HG02981 (cell line): Measurements from ENCODE around the gene TARDBP.
"Not testable (repeated sequence)": the region's sequence is repeated elsewhere in the genome, so short reads cannot be mapped to it uniquely, and the experiment has no call there.

Experiments
- ATAC-seq: cut with Tn5 transposase; IDR thresholded peaks from one replicate; pipeline ENCODE4 v1.9.1; 2021; ENCODE audit warnings: mild to moderate bottlenecking, moderate library complexity; ENCODE audit not compliant: unreplicated experiment

The TARDBP gene

GRCh38 chr1:11041048-11041447 lies 28.6 kb downstream of the TARDBP start:
- ATAC-seq = no peak

GRCh38 chr1:11042065-11042464 lies 29.6 kb downstream of the TARDBP start:
- no peak for ATAC-seq

GRCh38 chr1:11042995-11043874 lies 30.8 kb downstream of the TARDBP start:
- ATAC-seq = no peak

- no peak for ATAC-seq
Measured at GRCh38 chr1:11044086-11044848, 31.8 kb downstream of the TARDBP start.

- no peak for ATAC-seq
Measured at GRCh38 chr1:11044849-11045427, 32.5 kb downstream of the TARDBP start.

- no peak for ATAC-seq
Measured at GRCh38 chr1:11045428-11046269, 33.2 kb downstream of the TARDBP start.

- ATAC-seq = no peak
Measured at GRCh38 chr1:11046270-11046566, 33.8 kb downstream of the TARDBP start.

GRCh38 chr1:11046625-11047365 lies 34.3 kb downstream of the TARDBP start, which contains the start of gene MASP2:
Gene MASP2 (minus strand): TSS chr1:11047239. CDS start chr1:11047207, 32 bp downstream.
- no peak for ATAC-seq

GRCh38 chr1:11051121-11051520 lies 38.7 kb downstream of the TARDBP start:
- not testable (repeated sequence) for ATAC-seq

GRCh38 chr1:11051781-11052511 lies 39.5 kb downstream of the TARDBP start:
- ATAC-seq = no peak

- ATAC-seq = no peak
Measured at GRCh38 chr1:11052839-11053757, 40.6 kb downstream of the TARDBP start.

- no peak for ATAC-seq
Measured at GRCh38 chr1:11053758-11054137, 41.3 kb downstream of the TARDBP start.

- ATAC-seq = no peak
Measured at GRCh38 chr1:11054181-11054580, 41.7 kb downstream of the TARDBP start.

- ATAC-seq = no peak
Measured at GRCh38 chr1:11054666-11055065, 42.2 kb downstream of the TARDBP start.

- ATAC-seq = no peak
Measured at GRCh38 chr1:11055676-11056075, 43.2 kb downstream of the TARDBP start.

GRCh38 chr1:11056504-11056903 lies 44.0 kb downstream of the TARDBP start:
- no peak for ATAC-seq

- no peak for ATAC-seq
Measured at GRCh38 chr1:11057477-11057876, 45.0 kb downstream of the TARDBP start.

- no peak for ATAC-seq
Measured at GRCh38 chr1:11058026-11058425, 45.6 kb downstream of the TARDBP start.
